ENCODE measurements around the gene TSPAN15.

DNA sequence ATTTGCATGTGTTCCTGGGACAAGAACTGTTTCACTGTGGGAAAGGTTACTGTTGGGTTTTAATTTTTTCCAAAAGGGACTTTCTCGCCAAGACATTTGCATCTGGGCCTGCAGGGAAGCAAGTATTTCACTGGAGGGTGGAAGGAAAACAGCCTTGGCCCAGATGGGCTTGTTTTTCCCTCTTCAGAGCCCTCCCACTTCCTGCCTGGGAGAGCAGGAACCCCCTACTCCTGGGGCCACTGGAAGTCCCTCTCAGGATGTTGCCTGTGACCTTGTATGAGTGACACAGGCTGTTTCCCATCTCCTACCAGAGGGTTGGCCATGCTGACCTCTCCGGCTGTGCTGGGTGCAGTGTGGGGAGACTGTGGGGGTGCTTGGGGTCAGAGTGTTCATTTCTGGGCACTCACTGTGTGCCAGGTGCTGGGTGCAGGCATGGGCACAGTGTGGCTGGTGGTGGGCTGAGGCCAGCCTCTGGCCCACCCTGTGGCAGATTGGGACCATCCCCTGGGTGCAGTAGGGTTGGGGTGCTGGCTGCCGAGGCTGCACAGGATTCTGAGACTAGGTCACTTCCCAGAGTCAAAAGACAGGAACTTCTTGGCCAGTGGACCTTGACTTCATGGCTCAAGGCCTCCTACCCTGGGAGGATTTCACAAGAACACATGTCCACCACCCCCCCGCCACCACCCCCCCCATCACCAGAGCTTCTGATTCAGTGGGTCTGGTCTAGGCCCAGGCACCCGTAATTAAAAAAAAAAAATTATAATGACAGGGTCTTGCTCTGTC lies 10.2 kb downstream of the TSPAN15 start:
- TF ChIP-seq EZH2 (IDR thresholded peaks at IDR 0.05; ENCODE audit: insufficient read depth, poor library complexity, severe bottlenecking) (no peak), EZH2phosphoT487 (IDR thresholded peaks at IDR 0.05; ENCODE audit: insufficient read depth, low read depth) (no peak)

All from GM23248 (cell line).